Mucosa of descending colon (tissue), 3 donors: ENCODE measurements around the gene KRT36. TPM values are rescaled to one million over a fixed set of nuclear protein-coding genes. Genes with fewer than 3 reads are reported as not detected.
A peak's percentile ranks its signal among the peaks of the same experiment; 100 is the strongest.

Source experiments
- ATAC-seq: fragments of 200-7000 bp; cut with Tn5 transposase; one replicate; pipeline ENCODE4 v1.9.1; 2020; ENCODE audit warnings: mild to moderate bottlenecking, moderate library complexity
- DNase-seq, 3 donors: peaks; one replicate each; pipeline ENCODE4 v3.0.0-alpha.2; 2020
- H3K36me3 ChIP-seq: fragments of 200-600 bp; one replicate; pipeline ENCODE4 v1.8.0; 2021; ENCODE audit warnings: low read depth, mild to moderate bottlenecking
- H3K4me1 ChIP-seq: fragments of 200-600 bp; one replicate; pipeline ENCODE4 v1.8.0; 2021; ENCODE audit warnings: low read depth, mild to moderate bottlenecking
- H3K4me3 ChIP-seq: fragments of 200-600 bp; one replicate; pipeline ENCODE4 v1.8.0; 2021; ENCODE audit warnings: mild to moderate bottlenecking
- H3K9me3 ChIP-seq: fragments of 200-600 bp; one replicate; pipeline ENCODE4 v1.8.0; 2021; ENCODE audit warnings: mild to moderate bottlenecking
- intact Hi-C, 2 donors: fragments of 100-400 bp; cut with DNase I in 1 of 2; cut with micrococcal nuclease in 1 of 2; formaldehyde crosslinking; loops; one replicate each; pipeline versions ENCODE4 v1.11.0 to v1.11.1; 2022; cut with DNase I, micrococcal nuclease
- total RNA-seq, 3 donors: library from RNA; stranded (reverse); fragmentation: NEBNext Ultra II Directional in 2 of 3; extraction: Animal tissue kit (Norgen Biotek cat#: 25700) in 2 of 3; gene quantifications; one replicate each; pipeline versions ENCODE4 v1.2.1 to v1.2.4, GENCODE V29; 2021 to 2023
- TF ChIP-seq, protein P1 (sequence below): fragments of 200-600 bp; IDR thresholded peaks from one replicate; pipeline ENCODE4 v1.8.0; 2022; ENCODE audit warnings: antibody characterized with exemption, mild to moderate bottlenecking
- donor health status: DM: no; HTN: no; CAD: no; lungs with moderate emphysema.
- donor health status: DM: no; HTN: no; CAD: no.
- donor health status: DM: no; HTN: yes; CAD: no.

Gene KRT36
- total RNA-seq, 3 donors from 2014 or later: not detected

DNA sequence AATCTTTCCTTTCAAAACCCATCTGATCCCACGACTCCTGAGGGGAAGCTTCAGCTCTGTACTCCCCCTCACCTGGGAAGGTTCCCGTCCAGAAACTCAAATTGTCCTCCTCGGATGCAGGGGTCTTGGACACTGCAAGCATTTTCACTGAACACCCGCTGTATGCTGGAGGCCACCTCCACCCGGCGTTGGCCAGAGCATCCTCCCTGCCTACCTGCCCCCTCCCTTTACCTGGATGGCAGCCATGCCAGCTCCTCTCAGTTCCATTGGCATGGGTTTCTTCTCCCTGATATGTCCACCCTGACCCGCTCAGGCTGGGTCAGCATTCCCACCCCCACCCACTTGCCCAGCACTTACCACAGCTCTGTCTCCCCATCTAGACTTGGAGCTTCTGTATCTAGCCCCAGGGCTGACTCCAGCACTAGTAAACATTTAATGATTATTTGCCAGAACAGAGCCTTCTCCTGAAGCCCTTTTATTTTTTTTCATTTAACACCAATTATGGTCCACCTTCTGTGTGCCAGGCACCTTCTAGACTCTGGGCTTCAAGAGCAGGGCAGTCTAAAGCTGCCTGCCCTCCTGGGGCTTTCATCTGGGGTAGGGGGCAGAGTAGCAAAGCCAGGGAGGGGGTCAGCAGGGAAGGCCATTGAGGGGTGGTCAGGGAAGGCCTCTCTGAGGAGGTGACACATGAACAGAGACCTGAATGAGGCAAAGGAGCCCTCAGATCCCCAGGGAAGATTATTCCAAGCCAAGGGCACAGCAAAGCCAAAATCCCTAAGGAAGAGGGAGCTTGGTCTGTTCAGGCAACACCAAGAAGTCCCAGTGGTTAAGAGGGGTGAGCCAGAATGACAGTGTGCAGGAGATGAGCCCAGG is 47.3 kb upstream of the KRT36 start:
- DNase-seq: no peak
- Histone ChIP-seq H3K4me1 (peaks cover 8% of the 10 kb centered on the region), H3K4me3 (no peak overlapping the region), H3K9me3 (no peaks in the 10 kb centered on the region), H3K36me3 (no peaks in the 10 kb centered on the region)
- no peak for ATAC-seq
- TF ChIP-seq, protein P1, sequence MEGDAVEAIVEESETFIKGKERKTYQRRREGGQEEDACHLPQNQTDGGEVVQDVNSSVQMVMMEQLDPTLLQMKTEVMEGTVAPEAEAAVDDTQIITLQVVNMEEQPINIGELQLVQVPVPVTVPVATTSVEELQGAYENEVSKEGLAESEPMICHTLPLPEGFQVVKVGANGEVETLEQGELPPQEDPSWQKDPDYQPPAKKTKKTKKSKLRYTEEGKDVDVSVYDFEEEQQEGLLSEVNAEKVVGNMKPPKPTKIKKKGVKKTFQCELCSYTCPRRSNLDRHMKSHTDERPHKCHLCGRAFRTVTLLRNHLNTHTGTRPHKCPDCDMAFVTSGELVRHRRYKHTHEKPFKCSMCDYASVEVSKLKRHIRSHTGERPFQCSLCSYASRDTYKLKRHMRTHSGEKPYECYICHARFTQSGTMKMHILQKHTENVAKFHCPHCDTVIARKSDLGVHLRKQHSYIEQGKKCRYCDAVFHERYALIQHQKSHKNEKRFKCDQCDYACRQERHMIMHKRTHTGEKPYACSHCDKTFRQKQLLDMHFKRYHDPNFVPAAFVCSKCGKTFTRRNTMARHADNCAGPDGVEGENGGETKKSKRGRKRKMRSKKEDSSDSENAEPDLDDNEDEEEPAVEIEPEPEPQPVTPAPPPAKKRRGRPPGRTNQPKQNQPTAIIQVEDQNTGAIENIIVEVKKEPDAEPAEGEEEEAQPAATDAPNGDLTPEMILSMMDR: no peak
- intact Hi-C loops: no loop called here

DNA sequence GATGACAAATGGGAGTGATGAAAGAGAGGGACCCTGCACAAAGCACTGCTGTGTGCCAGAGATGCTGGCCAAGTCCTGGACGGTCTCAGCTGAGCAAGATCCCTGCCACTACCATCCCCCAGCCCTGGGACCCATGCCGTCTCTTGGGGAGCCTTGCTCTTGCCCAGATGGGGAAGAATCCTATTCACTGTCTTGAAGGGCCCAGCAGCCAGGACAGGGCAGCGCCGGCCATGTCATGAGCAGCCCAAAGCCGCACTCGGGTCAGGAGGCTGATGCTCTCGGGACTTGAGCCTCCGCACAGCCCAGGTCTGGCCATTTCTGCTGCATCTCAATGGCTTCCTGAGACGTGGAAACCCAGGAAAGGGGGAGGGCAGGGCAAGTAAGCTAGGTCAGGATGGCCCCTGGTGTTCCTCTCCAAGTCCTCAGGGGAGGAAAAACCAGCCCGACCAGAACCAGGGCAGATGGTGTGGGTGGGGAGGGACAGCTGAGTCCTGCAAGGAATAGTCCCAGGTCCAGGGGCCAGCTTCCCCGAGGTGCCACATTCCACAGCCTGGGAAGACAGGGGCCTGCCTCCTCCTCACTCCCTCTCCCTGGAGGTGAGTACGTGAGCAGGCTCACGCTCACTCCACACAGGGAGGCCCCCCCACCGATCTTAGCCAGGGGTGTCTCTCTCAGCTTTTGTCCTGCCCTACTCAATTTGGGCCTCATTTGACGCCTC is 46.2 kb upstream of the KRT36 start:
- Histone ChIP-seq H3K4me1 (peaks cover 8% of the 10 kb centered on the region), H3K36me3 (no peaks in the 10 kb centered on the region), H3K4me3 (no peak overlapping the region), H3K9me3 (no peaks in the 10 kb centered on the region)
- intact Hi-C loops: no loop called here
- peak; percentile 70 for ATAC-seq
- TF ChIP-seq, protein P1: no peak
- peak in 2 of 3 donors; percentile 61 to 67 for DNase-seq

DNA sequence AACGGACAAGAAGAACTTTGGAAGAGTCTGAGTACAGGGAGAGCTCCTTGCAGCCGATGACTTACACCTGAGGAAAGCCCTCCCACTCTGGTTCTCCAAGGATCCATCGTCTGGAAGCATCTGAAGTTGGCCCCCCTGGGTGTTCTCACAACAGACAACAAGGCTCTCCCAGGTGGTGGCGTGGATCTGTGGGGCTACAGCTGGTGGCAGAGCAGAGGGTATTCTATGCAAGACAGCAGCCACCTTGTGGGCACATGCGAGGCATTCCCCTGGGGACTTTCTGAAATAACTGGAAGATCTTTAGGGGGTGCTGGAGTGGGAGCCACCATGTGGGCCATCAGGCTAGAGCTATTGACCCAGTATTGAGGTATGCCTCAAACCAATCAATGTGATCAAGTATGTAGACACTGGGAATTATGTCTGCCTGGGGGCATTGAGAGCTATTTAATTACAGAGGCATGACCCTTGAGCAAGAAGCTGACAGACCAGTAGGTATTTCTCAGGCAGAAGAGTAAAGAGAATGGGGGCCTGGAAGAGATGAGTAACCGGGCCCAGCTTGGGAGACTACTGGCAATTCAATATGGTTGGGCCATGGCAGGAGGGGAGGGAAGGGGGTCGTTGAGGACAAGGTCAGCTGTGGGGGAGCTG is 45.3 kb upstream of the KRT36 start:
- no peaks in the 10 kb centered on the region for H3K36me3 ChIP-seq
- DNase-seq (no peak), ATAC-seq (no peak)
- H3K4me1 ChIP-seq: peaks cover 13% of the 10 kb centered on the region
- intact Hi-C loops: no loop called here
- no peaks in the 10 kb centered on the region for H3K9me3 ChIP-seq
- H3K4me3 ChIP-seq: no peak overlapping the region
- TF ChIP-seq, protein P1: no peak

DNA sequence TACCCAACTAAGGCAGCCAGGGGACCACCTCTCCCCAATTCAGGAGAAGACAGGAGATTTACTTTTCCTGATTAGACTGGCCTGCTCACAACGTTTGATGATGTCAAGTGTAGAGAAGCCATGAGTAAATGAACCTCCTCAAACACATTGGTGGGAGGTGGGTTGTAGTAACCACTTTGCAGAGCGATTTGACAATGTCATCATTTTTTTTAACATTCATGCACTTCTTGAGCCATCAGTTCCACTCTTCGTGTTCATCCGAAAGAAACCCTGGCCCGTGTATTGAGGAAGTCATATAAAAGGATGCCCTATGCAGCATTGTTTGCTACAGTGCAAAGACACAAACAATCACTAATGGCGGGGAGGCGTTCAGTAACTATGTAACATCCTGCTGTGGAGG is 43.9 kb upstream of the KRT36 start:
- H3K9me3 ChIP-seq: no peaks in the 10 kb centered on the region
- intact Hi-C loops: no loop called here
- DNase-seq: no peak
- H3K36me3 ChIP-seq: no peaks in the 10 kb centered on the region
- peaks cover 23% of the 10 kb centered on the region for H3K4me1 ChIP-seq
- no peak for ATAC-seq
- H3K4me3 ChIP-seq: no peak overlapping the region
- TF ChIP-seq, protein P1: no peak

DNA sequence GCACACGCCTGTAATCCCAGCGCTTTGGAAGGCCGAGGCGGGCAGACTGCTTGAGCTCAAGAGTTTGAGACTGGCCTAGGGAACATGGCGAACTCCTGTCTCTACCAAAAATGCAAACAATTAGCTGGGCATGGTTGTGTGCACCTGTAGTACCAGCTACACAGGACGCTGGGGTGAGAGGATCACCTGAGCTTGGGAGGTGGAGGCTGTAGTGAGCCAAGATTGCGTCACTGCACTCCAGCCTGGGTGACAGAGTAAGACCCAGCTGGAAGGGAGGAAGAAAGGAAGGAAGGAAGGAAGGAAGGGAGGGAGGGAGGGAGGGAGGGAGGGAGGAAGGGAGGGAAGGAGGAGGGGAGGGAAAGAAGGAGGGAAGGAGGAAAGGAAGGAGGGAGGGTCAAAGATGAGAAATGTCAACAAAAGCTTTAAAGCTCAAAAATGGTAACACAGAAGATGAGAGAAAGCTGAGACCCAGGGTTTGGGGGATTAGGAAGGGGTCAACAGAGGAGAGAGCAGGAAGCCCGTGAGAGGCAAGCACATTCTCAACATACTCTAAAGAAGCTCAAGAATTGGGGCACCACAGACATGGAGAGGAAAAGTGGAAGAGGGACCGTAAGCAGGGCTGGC is 43.3 kb upstream of the KRT36 start:
- intact Hi-C loops: no loop called here
- H3K36me3 ChIP-seq: no peaks in the 10 kb centered on the region
- DNase-seq: peak in 1 of 3 donors; percentile 9
- no peak overlapping the region for H3K4me3 ChIP-seq
- TF ChIP-seq, protein P1: no peak
- H3K9me3 ChIP-seq: no peaks in the 10 kb centered on the region
- no peak for ATAC-seq
- H3K4me1 ChIP-seq: peaks cover 23% of the 10 kb centered on the region
